Measurements from ENCODE around the gene ALK.

The ALK gene

GRCh38 chr2:29425866-29426265, 495.5 kb downstream of the ALK start:
- no peaks in the 10 kb centered on the region for H3K36me3 ChIP-seq (ENCODE audit: control insufficient read depth in 2 of 2, insufficient read depth in 1 of 2, low read length in 2 of 2)
- H3K4me3 ChIP-seq (ENCODE audit: low read depth, low read length), result no peak overlapping the region
- no peaks in the 10 kb centered on the region for H3K9me3 ChIP-seq (ENCODE audit: control insufficient read depth, insufficient read depth, low read depth, low read length)
- H3K4me1 ChIP-seq (ENCODE audit: control insufficient read depth, insufficient read depth, low read length), result no peaks in the 10 kb centered on the region
- ChIA-PET POLR2A (no interaction called here), CTCF (interaction anchor here (1.4 kb wide), 1 partner anchor 116 kb away, joined by 5 read pairs; no protein-coding TSS in a partner anchor)
- no peak overlapping the region for H3K27ac ChIP-seq (ENCODE audit: extremely low read depth, low read depth, low read length)
- no peak for TF ChIP-seq TRIM28 (IDR thresholded peaks at IDR 0.05; ENCODE audit: borderline replicate concordance, low read length)
- no peak for TF ChIP-seq ZNF121 (tag by site-specific recombination; IDR thresholded peaks at IDR 0.05)
- no peak for TF ChIP-seq GLI4 (tag by site-specific recombination; IDR thresholded peaks at IDR 0.05)
- TF ChIP-seq ZNF274 (IDR thresholded peaks at IDR 0.05; ENCODE audit: low read length), result no peak
- TF ChIP-seq ZNF274 (tag by site-specific recombination; IDR thresholded peaks at IDR 0.05; ENCODE audit: borderline replicate concordance), result no peak
- no peak for TF ChIP-seq ZSCAN30 (tag by site-specific recombination; IDR thresholded peaks at IDR 0.05)
- TF ChIP-seq ZNF174 (tag by site-specific recombination; IDR thresholded peaks at IDR 0.05), result no peak
- TF ChIP-seq ZNF654 (tag by site-specific recombination; IDR thresholded peaks at IDR 0.05; ENCODE audit: low read depth), result no peak
- no peak for TF ChIP-seq ZNF548 (tag by site-specific recombination; IDR thresholded peaks at IDR 0.05)
- TF ChIP-seq ZNF184 (tag by site-specific recombination; IDR thresholded peaks at IDR 0.05), result no peak
- TF ChIP-seq MEIS1 (CRISPR knock-in tag; IDR thresholded peaks at IDR 0.05; ENCODE audit: borderline replicate concordance), result no peak
- TF ChIP-seq ZNF221 (tag by site-specific recombination; IDR thresholded peaks at IDR 0.05; ENCODE audit: borderline replicate concordance), result no peak
- TF ChIP-seq SCRT1 (tag by site-specific recombination; IDR thresholded peaks at IDR 0.05; ENCODE audit: borderline replicate concordance), result no peak
- TF ChIP-seq ZNF791 (tag by site-specific recombination; IDR thresholded peaks at IDR 0.05), result no peak
- no peak for TF ChIP-seq ZSCAN23 (tag by site-specific recombination; IDR thresholded peaks at IDR 0.05)
- TF ChIP-seq ZNF416 (tag by site-specific recombination; IDR thresholded peaks at IDR 0.05), result no peak
- TF ChIP-seq ELK4 (IDR thresholded peaks at IDR 0.05; ENCODE audit: borderline replicate concordance, low read depth, low read length), result no peak

DNA sequence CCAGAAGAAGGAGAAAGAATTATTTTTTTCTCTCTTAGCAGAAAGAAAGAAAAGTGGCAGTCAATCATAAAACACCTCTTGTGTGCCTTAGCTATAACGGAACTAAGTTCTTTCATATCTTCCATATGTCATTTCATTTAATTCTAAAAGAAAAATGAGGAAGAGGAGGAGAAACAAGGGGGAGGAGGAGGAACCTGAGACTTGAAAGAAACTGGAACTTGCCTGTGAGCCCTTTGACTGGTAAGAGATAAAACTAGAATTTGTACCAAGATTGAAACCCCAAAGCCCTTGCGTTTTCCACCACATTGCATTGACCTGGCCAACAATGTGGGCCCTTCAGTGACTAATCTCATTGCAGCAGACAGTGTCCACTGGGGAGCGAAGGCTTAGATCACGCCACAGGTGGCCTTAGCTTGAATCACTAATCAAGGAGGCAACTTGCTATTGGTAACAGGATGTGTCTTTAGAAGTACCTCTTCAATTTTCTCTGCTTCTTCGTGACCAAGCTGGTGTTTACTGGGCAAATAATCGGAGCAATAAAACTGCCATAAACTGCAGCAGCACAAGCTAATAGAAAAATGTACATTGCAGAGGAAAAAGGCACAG, 498.2 kb downstream of the ALK start:
- ChIA-PET CTCF (interaction anchor here (0.7 kb wide), 1 partner anchor 112 kb away, joined by 3 read pairs; no protein-coding TSS in a partner anchor), POLR2A (no interaction called here)
- no peak overlapping the region for H3K27ac ChIP-seq (ENCODE audit: extremely low read depth, low read depth, low read length)
- H3K9me3 ChIP-seq (ENCODE audit: control insufficient read depth, insufficient read depth, low read depth, low read length), result no peaks in the 10 kb centered on the region
- peak; percentile 48; the same call in 1 of the 2 replicates for TF ChIP-seq SCRT2 (tag by site-specific recombination; IDR thresholded peaks at IDR 0.05)
- TF ChIP-seq, protein P1, sequence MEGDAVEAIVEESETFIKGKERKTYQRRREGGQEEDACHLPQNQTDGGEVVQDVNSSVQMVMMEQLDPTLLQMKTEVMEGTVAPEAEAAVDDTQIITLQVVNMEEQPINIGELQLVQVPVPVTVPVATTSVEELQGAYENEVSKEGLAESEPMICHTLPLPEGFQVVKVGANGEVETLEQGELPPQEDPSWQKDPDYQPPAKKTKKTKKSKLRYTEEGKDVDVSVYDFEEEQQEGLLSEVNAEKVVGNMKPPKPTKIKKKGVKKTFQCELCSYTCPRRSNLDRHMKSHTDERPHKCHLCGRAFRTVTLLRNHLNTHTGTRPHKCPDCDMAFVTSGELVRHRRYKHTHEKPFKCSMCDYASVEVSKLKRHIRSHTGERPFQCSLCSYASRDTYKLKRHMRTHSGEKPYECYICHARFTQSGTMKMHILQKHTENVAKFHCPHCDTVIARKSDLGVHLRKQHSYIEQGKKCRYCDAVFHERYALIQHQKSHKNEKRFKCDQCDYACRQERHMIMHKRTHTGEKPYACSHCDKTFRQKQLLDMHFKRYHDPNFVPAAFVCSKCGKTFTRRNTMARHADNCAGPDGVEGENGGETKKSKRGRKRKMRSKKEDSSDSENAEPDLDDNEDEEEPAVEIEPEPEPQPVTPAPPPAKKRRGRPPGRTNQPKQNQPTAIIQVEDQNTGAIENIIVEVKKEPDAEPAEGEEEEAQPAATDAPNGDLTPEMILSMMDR (tag by site-specific recombination; IDR thresholded peaks at IDR 0.05), result no peak
- no peak for TF ChIP-seq YY2 (tag by site-specific recombination; IDR thresholded peaks at IDR 0.05)
- no peak for TF ChIP-seq ZNF114 (tag by site-specific recombination; IDR thresholded peaks at IDR 0.05)
- no peaks in the 10 kb centered on the region for H3K4me1 ChIP-seq (ENCODE audit: control insufficient read depth, insufficient read depth, low read length)
- H3K36me3 ChIP-seq (ENCODE audit: control insufficient read depth in 2 of 2, insufficient read depth in 1 of 2, low read length in 2 of 2), result no peaks in the 10 kb centered on the region
- H3K4me3 ChIP-seq (ENCODE audit: low read depth, low read length), result no peak overlapping the region

All from HEK293 (cell line).